GM19351 (cell line): ENCODE measurements around the gene THBS1.

ENCODE experiments used
- ATAC-seq: cut with Tn5 transposase; IDR thresholded peaks from one replicate; pipeline ENCODE4 v1.9.1; 2021; ENCODE audit warnings: mild to moderate bottlenecking, moderate library complexity; ENCODE audit not compliant: unreplicated experiment

THBS1 gene

GRCh38 chr15:39580485-39581241 is at the start of gene THBS1:
Gene THBS1 (plus strand): TSS chr15:39581079. CDS start chr15:39581858, 779 bp downstream.
- peak; percentile 15 for ATAC-seq

- ATAC-seq: no peak
These were observed 45.9 kb upstream of the THBS1 start for GRCh38 chr15:39534996-39535395.

- ATAC-seq: no peak
These were observed 45.4 kb upstream of the THBS1 start for GRCh38 chr15:39535466-39535865.

GRCh38 chr15:39538936-39539335 is 41.9 kb upstream of the THBS1 start:
- ATAC-seq: no peak

GRCh38 chr15:39539466-39539865 is 41.4 kb upstream of the THBS1 start:
- ATAC-seq: no peak

GRCh38 chr15:39539973-39540558 is 40.8 kb upstream of the THBS1 start:
- ATAC-seq: no peak

GRCh38 chr15:39542385-39543065 is 38.4 kb upstream of the THBS1 start:
- no peak for ATAC-seq

GRCh38 chr15:39543651-39544050 is 37.2 kb upstream of the THBS1 start:
- ATAC-seq: no peak

- ATAC-seq: no peak
These were observed 34.0 kb upstream of the THBS1 start for GRCh38 chr15:39546842-39547241.

- ATAC-seq: no peak
These were observed 32.3 kb upstream of the THBS1 start for GRCh38 chr15:39548561-39548960.

GRCh38 chr15:39549912-39550311 is 31.0 kb upstream of the THBS1 start:
- ATAC-seq: no peak

GRCh38 chr15:39551476-39551875 is 29.4 kb upstream of the THBS1 start:
- ATAC-seq: no peak

- ATAC-seq: no peak
These were observed 28.3 kb upstream of the THBS1 start for GRCh38 chr15:39552556-39552955.

- peak; percentile 66 for ATAC-seq
These were observed 26.8 kb upstream of the THBS1 start for GRCh38 chr15:39553947-39554693.

- ATAC-seq: no peak
These were observed 26.0 kb upstream of the THBS1 start for GRCh38 chr15:39554746-39555387.

- no peak for ATAC-seq
These were observed 25.0 kb upstream of the THBS1 start for GRCh38 chr15:39555885-39556284.

GRCh38 chr15:39556461-39556860 is 24.4 kb upstream of the THBS1 start:
- no peak for ATAC-seq

GRCh38 chr15:39558421-39558820 is 22.5 kb upstream of the THBS1 start:
- no peak for ATAC-seq

GRCh38 chr15:39564972-39565665 is 15.8 kb upstream of the THBS1 start:
- no peak for ATAC-seq

- no peak for ATAC-seq
These were observed 15.0 kb upstream of the THBS1 start for GRCh38 chr15:39565851-39566250.
